Smooth muscle cell (in vitro differentiated cells): Measurements from ENCODE around the gene HOXA3. TPM values are rescaled to one million over a fixed set of nuclear protein-coding genes. Genes with fewer than 3 reads are reported as not detected.

Experiments used
- DNase-seq: peaks from one replicate; lab custom pipeline; 2025; ENCODE audit not compliant: unreplicated experiment; lab: John Stamatoyannopoulos, UW
- H2AFZ ChIP-seq: fragments of 200-600 bp; sonication (generic); 2 replicates; pipeline ENCODE4 v1.6.0; 2016; ENCODE audit warnings: antibody characterized with exemption, low read depth, mild to moderate bottlenecking
- H3F3A ChIP-seq: fragments of 200-600 bp; sonication (generic); 2 replicates; pipeline ENCODE4 v1.6.0; 2017; ENCODE audit warnings: antibody characterized with exemption, low read depth
- H3K27ac ChIP-seq: fragments of 200-600 bp; sonication (generic); 2 replicates; pipeline ENCODE4 v1.5.1; 2016; ENCODE audit warnings: low read depth, mild to moderate bottlenecking
- H3K27me3 ChIP-seq: fragments of 200-600 bp; sonication (generic); 2 replicates; pipeline ENCODE4 v1.6.1; 2016; ENCODE audit warnings: low read depth, mild to moderate bottlenecking
- H3K36me3 ChIP-seq: fragments of 200-600 bp; sonication (generic); 2 replicates; pipeline ENCODE4 v1.5.1; 2016; ENCODE audit warnings: low read depth
- H3K4me1 ChIP-seq: fragments of 200-600 bp; sonication (generic); 2 replicates; pipeline ENCODE4 v1.5.1; 2016; ENCODE audit warnings: low read depth
- H3K4me2 ChIP-seq: fragments of 200-600 bp; sonication (generic); 2 replicates; pipeline ENCODE4 v1.6.0; 2016; ENCODE audit warnings: mild to moderate bottlenecking
- H3K4me3 ChIP-seq: fragments of 200-600 bp; sonication (generic); 2 replicates; pipeline ENCODE4 v1.5.1; 2016; ENCODE audit warnings: mild to moderate bottlenecking
- H3K79me2 ChIP-seq: fragments of 200-600 bp; sonication (generic); 2 replicates; pipeline ENCODE4 v1.6.0; 2016; ENCODE audit warnings: low read depth, mild to moderate bottlenecking
- H3K9ac ChIP-seq: fragments of 200-600 bp; sonication (generic); 2 replicates; pipeline ENCODE4 v1.6.0; 2016; ENCODE audit warnings: low read depth
- H3K9me3 ChIP-seq: fragments of 200-600 bp; sonication (generic); replicated peaks from 2 replicates; pipeline ENCODE4 v1.5.1; 2016; ENCODE audit warnings: low read depth
- H4K20me1 ChIP-seq: fragments of 200-600 bp; sonication (generic); 2 replicates; pipeline ENCODE4 v1.6.0; 2016; ENCODE audit warnings: low read depth
- CTCF ChIP-seq: fragments of 200-600 bp; sonication (generic); IDR thresholded peaks from 2 replicates; pipeline ENCODE4 v1.5.1; 2017; ENCODE audit warnings: borderline replicate concordance, mild to moderate bottlenecking, antibody characterized with exemption; ENCODE audit not compliant: insufficient read depth, poor library complexity, severe bottlenecking
- WGBS: methylation state at CpG from one replicate; pipeline ENCODE4 v1.1.7; 2016; ENCODE audit warnings: low lambda C conversion rate; 5-methylcytosine and 5-hydroxymethylcytosine counted together
- polyA plus RNA-seq: library from polyadenylated mRNA; unstranded; fragments of >200 nt; fragmentation: Nextera tagmentation; extraction: Ambion mirVana; gene quantifications from 2 replicates; pipeline ENCODE4 v1.2.1, GENCODE V29; 2016
- total RNA-seq: library from RNA; depleted of rRNA; stranded (reverse); fragments of >200 nt; gene quantifications from 2 replicates; pipeline ENCODE4 v1.2.3, GENCODE V29; 2014

The HOXA3 gene
- total and polyA plus RNA-seq, 2 experiments from 2014 or later = 0.13 to 0.31 TPM

DNA sequence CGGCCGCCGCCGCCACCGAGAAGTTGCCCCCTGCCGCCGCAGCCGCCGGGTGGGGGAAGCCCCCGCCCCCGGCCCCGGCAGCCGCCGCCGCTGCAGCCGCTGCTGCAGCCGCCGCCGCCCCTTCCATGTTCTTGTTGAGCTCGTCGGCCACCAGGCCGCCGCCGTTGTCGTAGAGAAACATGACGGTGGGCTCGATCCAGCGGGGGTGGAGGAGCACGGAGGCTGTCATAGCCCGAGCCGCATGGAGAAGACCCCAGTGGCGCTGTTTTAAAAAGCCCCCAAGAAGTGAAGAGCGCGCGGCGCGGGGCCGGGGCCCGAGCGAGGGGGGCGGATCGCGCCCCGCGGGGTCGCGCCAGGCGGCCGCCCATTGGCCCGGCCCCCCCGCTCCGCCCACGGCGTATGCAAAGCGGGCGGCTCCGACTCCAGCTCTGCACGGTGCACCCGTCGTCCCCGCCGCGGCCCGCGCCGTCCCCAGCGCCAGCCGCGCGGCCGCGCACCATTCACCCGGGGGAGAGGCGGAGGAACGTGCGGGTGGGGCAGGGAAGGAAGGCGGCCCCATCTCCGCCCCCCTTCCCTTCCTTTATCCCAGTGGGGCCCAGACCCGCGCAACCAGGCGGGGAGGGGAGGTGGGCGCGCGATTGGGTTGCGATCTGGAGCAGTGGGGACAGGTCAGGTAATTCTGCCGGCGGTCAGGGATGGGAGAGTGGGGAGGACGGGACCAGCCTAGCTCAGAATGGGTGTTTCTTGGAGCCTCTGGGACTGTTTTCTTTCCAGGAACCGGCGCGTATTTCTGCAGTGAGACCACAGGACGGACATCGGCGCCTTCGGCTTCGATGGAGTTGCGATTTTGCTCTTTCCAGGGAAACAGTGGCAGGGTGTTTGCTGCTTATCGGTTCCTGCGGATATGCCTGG lies 47.7 kb upstream of the HOXA3 start, which contains the start of gene HOXA13:
TSS of gene HOXA13 (minus strand) at position 243 of the 912 bp plus-strand sequence. CDS start at position 229, 14 bp downstream.
- Histone ChIP-seq H3K9ac (no peak within 1 kb of the TSS), H4K20me1 (peaks cover 42% of the 10 kb centered on the region), H3F3A (peaks cover 13% of the 10 kb centered on the region), H3K9me3 (no peaks in the 10 kb centered on the region), H3K27ac (peak within 1 kb of the TSS; percentile 52), H3K4me2 (peak within 1 kb of the TSS; percentile 89), H3K4me3 (peak within 1 kb of the TSS; percentile 67), H2AFZ (peak within 1 kb of the TSS; percentile 23), H3K27me3 (peaks cover 12% of the 10 kb centered on the region), H3K4me1 (no peaks in the 10 kb centered on the region), H3K36me3 (no peaks in the 10 kb centered on the region), H3K79me2 (peaks cover 87% of the 10 kb centered on the region)
- WGBS = under 1% methylated on average over 53 of the region's 99 CpGs
- TF ChIP-seq CTCF = no peak
- DNase-seq = no peak

DNA sequence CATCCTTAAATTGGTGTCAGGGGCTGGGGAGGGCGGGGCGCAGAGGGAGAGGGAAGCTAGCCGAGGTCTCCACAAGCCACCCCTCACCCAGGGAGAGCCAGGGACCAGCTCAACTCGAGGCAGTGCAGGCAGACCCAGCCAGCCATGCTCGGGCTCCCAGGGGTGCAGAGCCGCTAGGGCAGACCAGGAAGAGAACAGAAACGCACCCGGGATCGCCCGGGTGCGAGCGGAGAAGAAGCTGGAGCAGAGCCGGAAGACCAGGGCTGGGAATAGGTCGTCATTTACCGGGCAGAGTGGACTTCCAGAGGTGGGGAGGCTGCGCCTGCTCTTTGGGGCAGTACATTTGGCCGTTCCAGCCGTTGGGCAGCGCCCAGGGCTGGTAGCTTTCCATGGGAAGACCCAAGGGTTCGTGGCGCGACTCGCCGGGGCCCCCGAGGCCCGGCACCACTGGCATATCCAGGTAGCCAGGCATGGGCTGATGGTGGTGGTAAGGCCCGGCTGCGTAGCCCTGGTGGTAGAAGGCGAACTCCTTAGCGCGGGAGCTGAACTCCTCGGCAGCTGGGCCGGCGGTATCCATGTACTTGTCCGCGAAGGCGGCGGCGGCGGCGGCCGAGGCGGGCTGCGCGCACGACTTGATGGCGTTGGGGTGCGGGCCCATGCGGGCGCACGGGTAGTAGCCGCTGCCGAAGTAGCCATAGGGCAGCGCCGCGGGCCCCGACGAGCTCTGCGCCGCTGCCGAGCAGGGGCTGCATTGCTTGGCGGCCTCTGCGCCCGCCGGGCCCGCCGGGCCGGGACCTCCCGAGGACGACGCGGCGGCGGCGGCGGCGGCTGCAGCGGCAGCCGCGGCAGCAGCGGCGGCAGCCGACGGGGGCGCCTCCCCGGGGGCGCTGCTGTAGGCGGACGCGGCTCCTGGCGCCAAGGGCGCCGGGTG lies 46.8 kb upstream of the HOXA3 start:
- Histone ChIP-seq H3K4me1 (no peaks in the 10 kb centered on the region), H3K9me3 (no peaks in the 10 kb centered on the region), H3K4me3 (peak overlapping the region; percentile 67), H3K9ac (peak overlapping the region; percentile 52), H3K4me2 (peak overlapping the region; percentile 89), H3K27ac (no peak overlapping the region), H3K79me2 (peaks cover 87% of the 10 kb centered on the region), H3F3A (peaks cover 13% of the 10 kb centered on the region), H3K27me3 (peaks cover 6% of the 10 kb centered on the region), H2AFZ (no peak overlapping the region), H3K36me3 (no peaks in the 10 kb centered on the region), H4K20me1 (peaks cover 45% of the 10 kb centered on the region)
- TF ChIP-seq CTCF = no peak
- DNase-seq = no peak
- under 1% methylated on average over 88 of the region's 93 CpGs for WGBS

DNA sequence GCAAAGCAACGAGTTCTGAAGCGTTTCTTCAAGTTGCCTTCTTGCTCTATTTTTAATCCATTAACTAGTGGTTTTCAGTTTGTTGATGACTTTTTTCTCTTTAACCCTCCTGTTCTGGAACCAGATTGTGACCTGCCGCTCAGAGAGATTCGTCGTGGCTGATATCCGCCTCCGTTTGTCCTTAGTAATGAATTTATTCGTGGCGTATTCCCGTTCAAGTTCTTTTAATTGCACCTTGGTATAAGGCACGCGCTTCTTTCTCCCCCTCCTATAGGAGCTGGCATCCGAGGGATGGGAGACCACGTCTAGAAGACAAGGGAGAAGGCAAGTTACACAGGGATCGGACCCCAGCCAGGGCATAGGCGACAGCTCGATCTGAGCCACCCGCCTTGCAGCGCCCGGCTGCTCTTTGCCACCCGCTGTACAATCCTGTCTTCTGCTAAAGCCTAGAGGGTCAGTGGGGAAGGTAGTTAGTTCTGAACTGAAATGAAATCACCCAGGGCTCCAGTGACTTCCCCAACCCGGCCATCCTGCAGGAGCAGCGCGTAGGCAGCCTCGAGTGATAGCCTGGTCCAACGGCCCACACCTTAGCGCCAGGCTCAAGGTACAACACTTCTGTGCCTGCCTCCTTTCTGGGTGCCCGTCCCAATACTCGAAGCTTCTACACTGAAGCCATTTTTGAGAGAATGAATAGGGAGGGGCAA lies 45.9 kb upstream of the HOXA3 start:
- Histone ChIP-seq H3K9me3 (no peaks in the 10 kb centered on the region), H2AFZ (no peak overlapping the region), H3K9ac (peak overlapping the region; percentile 52), H3K79me2 (peaks cover 87% of the 10 kb centered on the region), H3K4me2 (peak overlapping the region; percentile 89), H3K4me3 (peak overlapping the region; percentile 67), H3K27ac (no peak overlapping the region), H3K36me3 (no peaks in the 10 kb centered on the region), H3K4me1 (no peaks in the 10 kb centered on the region), H3K27me3 (no peaks in the 10 kb centered on the region), H4K20me1 (peaks cover 45% of the 10 kb centered on the region), H3F3A (peaks cover 13% of the 10 kb centered on the region)
- no peak for TF ChIP-seq CTCF
- 6% methylated on average over 29 of the region's 29 CpGs for WGBS
- DNase-seq = no peak
